H1 (cell line): ENCODE results near the gene TMUB1. TPM values are rescaled to one million over a fixed set of nuclear protein-coding genes. Genes with fewer than 3 reads are reported as not detected.

Source experiments
- BCL11A ChIP-seq, 2 experiments: IDR thresholded peaks; one replicate each; pipeline ENCODE4 v1.6.1; 2011; ENCODE audit warnings: low read depth in 2 of 2, low read length in 2 of 2, mild to moderate bottlenecking in 2 of 2
- CBX8 ChIP-seq: fragments of 300-800, 300-1000 bp; sonication (generic); IDR thresholded peaks from 2 replicates; pipeline ENCODE4 v1.7.1; 2016; ENCODE audit warnings: low read depth, low read length, borderline replicate concordance
- CREB1 ChIP-seq: IDR thresholded peaks from 2 replicates; pipeline ENCODE4 v1.6.1; 2012; ENCODE audit warnings: inconsistent platforms
- CTBP2 ChIP-seq: IDR thresholded peaks from 2 replicates; pipeline ENCODE4 v1.7.0; 2011; ENCODE audit warnings: borderline replicate concordance, mild to moderate bottlenecking, moderate library complexity, mixed read lengths, low read length; ENCODE audit not compliant: insufficient read depth, insufficient read length
- FOSL1 ChIP-seq: IDR thresholded peaks from 2 replicates; pipeline ENCODE4 v1.6.1; 2011; ENCODE audit warnings: mild to moderate bottlenecking, low read depth, low read length, moderate library complexity; ENCODE audit not compliant: insufficient read depth
- SP1 ChIP-seq: IDR thresholded peaks from 2 replicates; pipeline ENCODE4 v1.6.1; 2011; ENCODE audit warnings: low read depth, low read length
- SP2 ChIP-seq: IDR thresholded peaks from 2 replicates; pipeline ENCODE4 v1.6.1; 2012; ENCODE audit warnings: mild to moderate bottlenecking, low read length, inconsistent platforms
- SUZ12 ChIP-seq: fragments of 200-600 bp; sonication (generic); IDR thresholded peaks from 2 replicates; pipeline ENCODE4 v1.6.1; 2012; ENCODE audit warnings: mild to moderate bottlenecking, inconsistent platforms, low read length, moderate library complexity, mixed read lengths
- polyA plus RNA-seq, 7 experiments: library from polyadenylated mRNA; depleted of rRNA in 3 of 7; stranded (reverse) in 5 of 7; unstranded in 2 of 7; fragments of >200 nt in 5 of 7; fragments of 200-250 nt in 2 of 7; gene quantifications; 1 replicate in 5 of 7; 2 replicates in 1 of 7; 4 replicates in 1 of 7; pipeline versions ENCODE4 v1.2.1 to v1.2.3, GENCODE V29; 2011 to 2013; ENCODE audit warnings: missing spikeins in 2 of 7, mixed read lengths in 2 of 7
- total RNA-seq: library from RNA; stranded (reverse); fragmentation: NEBNext Ultra II Directional; extraction: Animal tissue kit (Norgen Biotek cat#: 25700); gene quantifications from 2 replicates; pipeline ENCODE4 v1.2.1, GENCODE V29; 2021
- TF ChIP-seq, protein P1 (sequence below): fragments of 300-600 bp; sonication (generic); IDR thresholded peaks from 2 replicates; pipeline ENCODE4 v1.7.1; 2012; ENCODE audit warnings: low read length, moderate library complexity, mild to moderate bottlenecking, inconsistent platforms; ENCODE audit not compliant: insufficient replicate concordance
- TF ChIP-seq, protein P2 (sequence below): IDR thresholded peaks from 2 replicates; pipeline ENCODE4 v1.6.1; 2011; ENCODE audit warnings: low read depth, mild to moderate bottlenecking, low read length; ENCODE audit not compliant: insufficient read depth

The TMUB1 gene
- total and polyA plus RNA-seq, 2 of the 8 experiments (the other 6 are each of a cell fraction or from before 2014, with no cell fraction given), result 41.4 to 56.2 TPM

- TF ChIP-seq, protein P1, sequence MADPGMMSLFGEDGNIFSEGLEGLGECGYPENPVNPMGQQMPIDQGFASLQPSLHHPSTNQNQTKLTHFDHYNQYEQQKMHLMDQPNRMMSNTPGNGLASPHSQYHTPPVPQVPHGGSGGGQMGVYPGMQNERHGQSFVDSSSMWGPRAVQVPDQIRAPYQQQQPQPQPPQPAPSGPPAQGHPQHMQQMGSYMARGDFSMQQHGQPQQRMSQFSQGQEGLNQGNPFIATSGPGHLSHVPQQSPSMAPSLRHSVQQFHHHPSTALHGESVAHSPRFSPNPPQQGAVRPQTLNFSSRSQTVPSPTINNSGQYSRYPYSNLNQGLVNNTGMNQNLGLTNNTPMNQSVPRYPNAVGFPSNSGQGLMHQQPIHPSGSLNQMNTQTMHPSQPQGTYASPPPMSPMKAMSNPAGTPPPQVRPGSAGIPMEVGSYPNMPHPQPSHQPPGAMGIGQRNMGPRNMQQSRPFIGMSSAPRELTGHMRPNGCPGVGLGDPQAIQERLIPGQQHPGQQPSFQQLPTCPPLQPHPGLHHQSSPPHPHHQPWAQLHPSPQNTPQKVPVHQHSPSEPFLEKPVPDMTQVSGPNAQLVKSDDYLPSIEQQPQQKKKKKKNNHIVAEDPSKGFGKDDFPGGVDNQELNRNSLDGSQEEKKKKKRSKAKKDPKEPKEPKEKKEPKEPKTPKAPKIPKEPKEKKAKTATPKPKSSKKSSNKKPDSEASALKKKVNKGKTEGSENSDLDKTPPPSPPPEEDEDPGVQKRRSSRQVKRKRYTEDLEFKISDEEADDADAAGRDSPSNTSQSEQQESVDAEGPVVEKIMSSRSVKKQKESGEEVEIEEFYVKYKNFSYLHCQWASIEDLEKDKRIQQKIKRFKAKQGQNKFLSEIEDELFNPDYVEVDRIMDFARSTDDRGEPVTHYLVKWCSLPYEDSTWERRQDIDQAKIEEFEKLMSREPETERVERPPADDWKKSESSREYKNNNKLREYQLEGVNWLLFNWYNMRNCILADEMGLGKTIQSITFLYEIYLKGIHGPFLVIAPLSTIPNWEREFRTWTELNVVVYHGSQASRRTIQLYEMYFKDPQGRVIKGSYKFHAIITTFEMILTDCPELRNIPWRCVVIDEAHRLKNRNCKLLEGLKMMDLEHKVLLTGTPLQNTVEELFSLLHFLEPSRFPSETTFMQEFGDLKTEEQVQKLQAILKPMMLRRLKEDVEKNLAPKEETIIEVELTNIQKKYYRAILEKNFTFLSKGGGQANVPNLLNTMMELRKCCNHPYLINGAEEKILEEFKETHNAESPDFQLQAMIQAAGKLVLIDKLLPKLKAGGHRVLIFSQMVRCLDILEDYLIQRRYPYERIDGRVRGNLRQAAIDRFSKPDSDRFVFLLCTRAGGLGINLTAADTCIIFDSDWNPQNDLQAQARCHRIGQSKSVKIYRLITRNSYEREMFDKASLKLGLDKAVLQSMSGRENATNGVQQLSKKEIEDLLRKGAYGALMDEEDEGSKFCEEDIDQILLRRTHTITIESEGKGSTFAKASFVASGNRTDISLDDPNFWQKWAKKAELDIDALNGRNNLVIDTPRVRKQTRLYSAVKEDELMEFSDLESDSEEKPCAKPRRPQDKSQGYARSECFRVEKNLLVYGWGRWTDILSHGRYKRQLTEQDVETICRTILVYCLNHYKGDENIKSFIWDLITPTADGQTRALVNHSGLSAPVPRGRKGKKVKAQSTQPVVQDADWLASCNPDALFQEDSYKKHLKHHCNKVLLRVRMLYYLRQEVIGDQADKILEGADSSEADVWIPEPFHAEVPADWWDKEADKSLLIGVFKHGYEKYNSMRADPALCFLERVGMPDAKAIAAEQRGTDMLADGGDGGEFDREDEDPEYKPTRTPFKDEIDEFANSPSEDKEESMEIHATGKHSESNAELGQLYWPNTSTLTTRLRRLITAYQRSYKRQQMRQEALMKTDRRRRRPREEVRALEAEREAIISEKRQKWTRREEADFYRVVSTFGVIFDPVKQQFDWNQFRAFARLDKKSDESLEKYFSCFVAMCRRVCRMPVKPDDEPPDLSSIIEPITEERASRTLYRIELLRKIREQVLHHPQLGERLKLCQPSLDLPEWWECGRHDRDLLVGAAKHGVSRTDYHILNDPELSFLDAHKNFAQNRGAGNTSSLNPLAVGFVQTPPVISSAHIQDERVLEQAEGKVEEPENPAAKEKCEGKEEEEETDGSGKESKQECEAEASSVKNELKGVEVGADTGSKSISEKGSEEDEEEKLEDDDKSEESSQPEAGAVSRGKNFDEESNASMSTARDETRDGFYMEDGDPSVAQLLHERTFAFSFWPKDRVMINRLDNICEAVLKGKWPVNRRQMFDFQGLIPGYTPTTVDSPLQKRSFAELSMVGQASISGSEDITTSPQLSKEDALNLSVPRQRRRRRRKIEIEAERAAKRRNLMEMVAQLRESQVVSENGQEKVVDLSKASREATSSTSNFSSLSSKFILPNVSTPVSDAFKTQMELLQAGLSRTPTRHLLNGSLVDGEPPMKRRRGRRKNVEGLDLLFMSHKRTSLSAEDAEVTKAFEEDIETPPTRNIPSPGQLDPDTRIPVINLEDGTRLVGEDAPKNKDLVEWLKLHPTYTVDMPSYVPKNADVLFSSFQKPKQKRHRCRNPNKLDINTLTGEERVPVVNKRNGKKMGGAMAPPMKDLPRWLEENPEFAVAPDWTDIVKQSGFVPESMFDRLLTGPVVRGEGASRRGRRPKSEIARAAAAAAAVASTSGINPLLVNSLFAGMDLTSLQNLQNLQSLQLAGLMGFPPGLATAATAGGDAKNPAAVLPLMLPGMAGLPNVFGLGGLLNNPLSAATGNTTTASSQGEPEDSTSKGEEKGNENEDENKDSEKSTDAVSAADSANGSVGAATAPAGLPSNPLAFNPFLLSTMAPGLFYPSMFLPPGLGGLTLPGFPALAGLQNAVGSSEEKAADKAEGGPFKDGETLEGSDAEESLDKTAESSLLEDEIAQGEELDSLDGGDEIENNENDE, result no peak
- TF ChIP-seq BCL11A (IDR thresholded peaks at IDR 0.05; ENCODE audit: low read depth in 2 of 2, low read length in 2 of 2), result no peak
- TF ChIP-seq, protein P2, sequence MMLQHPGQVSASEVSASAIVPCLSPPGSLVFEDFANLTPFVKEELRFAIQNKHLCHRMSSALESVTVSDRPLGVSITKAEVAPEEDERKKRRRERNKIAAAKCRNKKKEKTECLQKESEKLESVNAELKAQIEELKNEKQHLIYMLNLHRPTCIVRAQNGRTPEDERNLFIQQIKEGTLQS, result no peak
- TF ChIP-seq CREB1, result no peak
- TF ChIP-seq CBX8, result no peak
- TF ChIP-seq SP2, result no peak
- no peak for TF ChIP-seq SUZ12
- no peak for TF ChIP-seq SP1
- TF ChIP-seq FOSL1, result no peak
- TF ChIP-seq CTBP2, result no peak
Observed at GRCh38 chr7:151131224-151131591, 47.9 kb upstream of the TMUB1 start (continued).
